Mesothelial cell of epicardium (in vitro differentiated cells): ENCODE data around the gene THSD7A. TPM values are rescaled to one million over a fixed set of nuclear protein-coding genes. Genes with fewer than 3 reads are reported as not detected.
"Not testable (repeated sequence)": the region's sequence is repeated elsewhere in the genome, so short reads cannot be mapped to it uniquely, and the experiment has no call there.

Experiments
- DNase-seq, 2 experiments: peaks; one replicate each; pipeline ENCODE4 v3.0.0; 2021; ENCODE audit warnings: low spot score in 2 of 2; ENCODE audit not compliant: unreplicated experiment in 2 of 2
- H3K27ac Mint-ChIP-seq: 2 replicates; pipeline ENCODE4 v1.8.0; 2021; ENCODE audit warnings: mixed read lengths
- H3K27me3 Mint-ChIP-seq: 2 replicates; pipeline ENCODE4 v1.8.0; 2021; ENCODE audit warnings: low read depth, mixed read lengths
- H3K36me3 Mint-ChIP-seq: 2 replicates; pipeline ENCODE4 v1.8.0; 2021; ENCODE audit warnings: mixed read lengths
- H3K4me1 Mint-ChIP-seq: 2 replicates; pipeline ENCODE4 v1.8.0; 2021; ENCODE audit warnings: mixed read lengths
- H3K4me3 Mint-ChIP-seq: 2 replicates; pipeline ENCODE4 v1.8.0; 2021; ENCODE audit warnings: mild to moderate bottlenecking, moderate library complexity, mixed read lengths
- H3K9me3 Mint-ChIP-seq: 2 replicates; pipeline ENCODE4 v1.8.0; 2021; ENCODE audit warnings: mixed read lengths
- total RNA-seq: library from RNA; stranded (reverse); gene quantifications from 3 replicates; pipeline ENCODE4 v1.2.1, GENCODE V29; 2021
- TF ChIP-seq, protein P1 (sequence below): fragments of 200-600 bp; sonication (generic); IDR thresholded peaks from one replicate; pipeline ENCODE4 v1.5.0; 2021; ENCODE audit warnings: antibody characterized with exemption; ENCODE audit not compliant: unreplicated experiment

The THSD7A gene
- total RNA-seq, 1 donor from 2014 or later, result 13.4 TPM

GRCh38 chr7:11529382-11529781, 302.6 kb downstream of the THSD7A start:
- H3K4me1 Mint-ChIP-seq, result no peaks in the 10 kb centered on the region
- no peak overlapping the region for H3K27ac Mint-ChIP-seq
- H3K27me3 Mint-ChIP-seq, result no peaks in the 10 kb centered on the region
- no peak for DNase-seq
- no peak overlapping the region for H3K4me3 Mint-ChIP-seq
- peaks cover 3% of the 10 kb centered on the region for H3K36me3 Mint-ChIP-seq
- H3K9me3 Mint-ChIP-seq, result peaks cover 14% of the 10 kb centered on the region
- TF ChIP-seq, protein P1, sequence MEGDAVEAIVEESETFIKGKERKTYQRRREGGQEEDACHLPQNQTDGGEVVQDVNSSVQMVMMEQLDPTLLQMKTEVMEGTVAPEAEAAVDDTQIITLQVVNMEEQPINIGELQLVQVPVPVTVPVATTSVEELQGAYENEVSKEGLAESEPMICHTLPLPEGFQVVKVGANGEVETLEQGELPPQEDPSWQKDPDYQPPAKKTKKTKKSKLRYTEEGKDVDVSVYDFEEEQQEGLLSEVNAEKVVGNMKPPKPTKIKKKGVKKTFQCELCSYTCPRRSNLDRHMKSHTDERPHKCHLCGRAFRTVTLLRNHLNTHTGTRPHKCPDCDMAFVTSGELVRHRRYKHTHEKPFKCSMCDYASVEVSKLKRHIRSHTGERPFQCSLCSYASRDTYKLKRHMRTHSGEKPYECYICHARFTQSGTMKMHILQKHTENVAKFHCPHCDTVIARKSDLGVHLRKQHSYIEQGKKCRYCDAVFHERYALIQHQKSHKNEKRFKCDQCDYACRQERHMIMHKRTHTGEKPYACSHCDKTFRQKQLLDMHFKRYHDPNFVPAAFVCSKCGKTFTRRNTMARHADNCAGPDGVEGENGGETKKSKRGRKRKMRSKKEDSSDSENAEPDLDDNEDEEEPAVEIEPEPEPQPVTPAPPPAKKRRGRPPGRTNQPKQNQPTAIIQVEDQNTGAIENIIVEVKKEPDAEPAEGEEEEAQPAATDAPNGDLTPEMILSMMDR, result no peak

DNA sequence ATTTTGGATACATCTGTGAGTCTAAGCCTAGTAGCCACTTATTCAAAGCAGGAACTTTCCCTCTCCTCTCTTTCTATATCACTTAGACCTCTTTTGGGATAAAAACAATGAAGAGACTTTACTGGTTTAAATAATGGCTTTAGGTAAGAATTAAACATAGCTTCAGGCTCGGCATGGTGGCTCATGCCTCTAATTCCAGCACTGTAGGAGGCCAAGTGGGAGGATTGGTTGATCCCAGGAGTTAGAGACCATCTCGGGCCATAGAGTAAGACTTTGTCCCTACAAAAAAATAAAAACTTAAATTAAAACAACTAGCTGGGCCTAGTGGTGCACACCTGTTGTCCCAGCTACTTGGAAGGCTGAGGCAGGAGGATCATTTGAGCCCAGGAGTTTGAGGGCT, 304.3 kb downstream of the THSD7A start:
- no peaks in the 10 kb centered on the region for H3K4me1 Mint-ChIP-seq
- DNase-seq, result no peak
- peaks cover 3% of the 10 kb centered on the region for H3K36me3 Mint-ChIP-seq
- no peaks in the 10 kb centered on the region for H3K27me3 Mint-ChIP-seq
- TF ChIP-seq, protein P1, result no peak
- no peak overlapping the region for H3K27ac Mint-ChIP-seq
- H3K4me3 Mint-ChIP-seq, result no peak overlapping the region
- H3K9me3 Mint-ChIP-seq, result peaks cover 14% of the 10 kb centered on the region

DNA sequence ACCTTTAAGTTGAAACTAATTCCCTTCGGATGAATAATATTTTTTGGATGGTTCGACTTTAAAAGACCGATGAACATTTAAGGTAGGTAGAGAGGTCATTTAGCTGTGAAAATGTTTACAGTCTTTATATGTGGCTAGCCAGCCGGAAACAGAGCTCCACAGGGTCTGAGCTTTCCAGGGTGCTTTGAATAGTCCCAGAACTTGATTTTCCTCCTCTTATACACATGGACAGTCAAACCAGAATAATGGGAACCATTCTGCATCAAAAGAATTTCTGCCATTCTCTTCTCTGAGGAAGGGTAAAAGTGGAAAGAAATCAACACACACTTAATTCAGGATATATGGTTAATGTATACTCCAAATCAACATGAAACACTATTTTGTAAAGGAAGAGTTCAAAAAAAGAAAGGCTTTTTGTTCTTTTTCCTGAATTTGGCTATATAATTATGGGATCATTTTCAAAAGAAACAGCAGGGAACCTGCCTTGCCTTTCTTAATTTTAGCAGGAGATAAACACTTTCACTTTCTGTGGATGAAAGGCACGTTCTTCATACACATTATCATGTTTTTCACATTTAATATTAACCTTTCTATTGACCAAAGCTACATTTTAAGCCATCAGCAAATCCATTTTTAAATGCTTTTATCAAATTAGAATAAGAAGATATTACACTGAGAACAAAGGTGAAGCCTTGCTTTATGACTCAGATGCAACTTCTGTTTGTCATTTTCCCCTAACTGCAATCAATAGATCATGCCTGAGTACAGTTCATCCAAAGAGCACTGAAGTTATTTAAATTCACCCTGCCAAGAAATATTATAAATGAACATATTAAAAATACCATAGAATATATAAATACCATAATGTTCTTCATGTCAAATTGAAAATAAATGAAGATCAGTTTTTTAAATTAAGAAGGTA, 307.3 kb downstream of the THSD7A start:
- Mint-ChIP-seq H3K9me3 (peaks cover 14% of the 10 kb centered on the region), H3K4me1 (no peaks in the 10 kb centered on the region), H3K4me3 (no peak overlapping the region), H3K27ac (no peak overlapping the region), H3K36me3 (peaks cover 3% of the 10 kb centered on the region), H3K27me3 (no peaks in the 10 kb centered on the region)
- DNase-seq, result no peak
- TF ChIP-seq, protein P1, result no peak

DNA sequence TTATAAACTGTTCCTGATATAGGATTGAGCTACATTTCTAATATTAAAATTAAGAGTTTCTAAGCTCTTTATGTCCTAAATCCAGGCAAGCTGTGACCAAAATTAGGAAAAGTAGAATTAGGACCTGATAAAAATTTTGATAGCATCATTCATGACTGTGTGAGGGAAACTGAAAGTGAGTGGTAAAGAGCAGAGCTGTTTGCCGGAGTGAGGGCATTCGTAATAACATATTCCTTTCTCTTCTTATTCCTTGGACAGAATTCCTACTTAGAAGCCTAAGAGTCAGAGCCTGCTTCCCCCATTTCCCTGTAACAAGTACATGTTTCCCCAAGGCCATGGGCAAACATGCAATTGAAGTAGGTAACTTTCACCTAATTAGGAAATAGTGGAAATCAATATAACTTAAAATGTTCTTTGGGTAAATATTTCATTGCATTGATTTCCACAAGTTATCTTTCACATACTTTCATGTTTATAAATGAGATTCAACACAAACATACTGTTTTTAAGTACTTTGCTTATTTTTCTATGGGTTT, 310.0 kb downstream of the THSD7A start:
- H3K27ac Mint-ChIP-seq, H3K36me3 Mint-ChIP-seq, DNase-seq, H3K4me1 Mint-ChIP-seq, H3K27me3 Mint-ChIP-seq, H3K4me3 Mint-ChIP-seq, H3K9me3 Mint-ChIP-seq: not testable (repeated sequence)

- no peaks in the 10 kb centered on the region for H3K36me3 Mint-ChIP-seq
- H3K4me3 Mint-ChIP-seq, result no peak overlapping the region
- no peaks in the 10 kb centered on the region for H3K4me1 Mint-ChIP-seq
- no peak overlapping the region for H3K27ac Mint-ChIP-seq
- no peak for DNase-seq
- TF ChIP-seq, protein P1, result no peak
- no peaks in the 10 kb centered on the region for H3K27me3 Mint-ChIP-seq
- no peaks in the 10 kb centered on the region for H3K9me3 Mint-ChIP-seq
These were observed 314.1 kb downstream of the THSD7A start for GRCh38 chr7:11517853-11518252.

DNA sequence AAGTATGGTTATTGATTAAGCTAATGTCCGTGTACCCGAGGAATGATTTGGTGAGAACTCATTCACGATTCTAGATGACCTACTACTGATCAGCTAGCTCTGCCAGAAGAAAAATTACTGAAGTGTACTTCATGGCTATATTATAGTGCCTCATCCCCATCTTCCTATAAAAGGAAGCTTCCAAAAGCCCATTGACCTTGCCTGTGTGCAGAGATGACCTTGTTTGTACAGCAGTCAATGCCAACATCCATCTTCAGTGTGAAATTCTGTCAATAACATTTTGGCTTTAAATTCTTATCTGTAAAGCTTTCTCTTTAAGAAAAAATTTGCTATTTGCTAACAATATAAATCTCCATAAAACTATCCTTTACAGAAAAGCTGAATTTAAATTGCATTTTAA, 315.7 kb downstream of the THSD7A start:
- H3K4me3 Mint-ChIP-seq, result no peak overlapping the region
- H3K36me3 Mint-ChIP-seq, result peaks cover 4% of the 10 kb centered on the region
- no peaks in the 10 kb centered on the region for H3K4me1 Mint-ChIP-seq
- H3K27me3 Mint-ChIP-seq, result no peaks in the 10 kb centered on the region
- TF ChIP-seq, protein P1, result no peak
- no peak overlapping the region for H3K27ac Mint-ChIP-seq
- H3K9me3 Mint-ChIP-seq, result peaks cover 6% of the 10 kb centered on the region
- no peak for DNase-seq
